HEK293 (cell line): ENCODE data around the gene ARMC12.

Experiments
- CTCF ChIA-PET: fragments of 350-600 bp; formaldehyde crosslinking; extraction: SDS; loops from one replicate; lab custom pipeline; 2021; ENCODE audit warnings: antibody characterized with exemption; lab: Yijun Ruan, JAX
- POLR2A ChIA-PET: fragments of 300-600 bp; formaldehyde crosslinking; extraction: SDS; loops from one replicate; lab custom pipeline; 2020; ENCODE audit warnings: antibody characterized with exemption, inconsistent platforms; lab: Yijun Ruan, JAX
- H3K27ac ChIP-seq: fragments of 200-500 bp; sonication (Bioruptor generic); 2 replicates; pipeline ENCODE4 v1.5.1; 2014; ENCODE audit warnings: low read depth, low read length, control low read depth, inconsistent platforms; ENCODE audit errors: extremely low read depth
- H3K36me3 ChIP-seq, 2 experiments: fragments of 200-500 bp in 1 of 2; sonication (Bioruptor generic) in 1 of 2; 1 replicate in 1 of 2; 2 replicates in 1 of 2; pipeline ENCODE4 v1.5.1; 2014 to 2017; ENCODE audit warnings: inconsistent platforms in 2 of 2, low read length in 2 of 2; ENCODE audit not compliant: control insufficient read depth in 2 of 2, insufficient read depth in 1 of 2
- H3K4me1 ChIP-seq: fragments of 200-500 bp; sonication (Bioruptor generic); 2 replicates; pipeline ENCODE4 v1.5.1; 2014; ENCODE audit warnings: mild to moderate bottlenecking, low read length, inconsistent platforms; ENCODE audit not compliant: control insufficient read depth, insufficient read depth
- H3K4me3 ChIP-seq: 2 replicates; pipeline ENCODE4 v1.5.1; 2011; ENCODE audit warnings: low read depth, mild to moderate bottlenecking, control low read depth, low read length, moderate library complexity
- H3K9me3 ChIP-seq: fragments of 200-500 bp; sonication (Bioruptor generic); 2 replicates; pipeline ENCODE4 v1.5.1; 2014; ENCODE audit warnings: low read depth, low read length, inconsistent platforms; ENCODE audit not compliant: control insufficient read depth, insufficient read depth
- BCL6B ChIP-seq: fragments of 450-650 bp; formaldehyde crosslinking; IDR thresholded peaks from 2 replicates; pipeline ENCODE4 v1.5.1; 2017; ENCODE audit warnings: missing biosample characterization, missing genetic modification characterization
- CTCF ChIP-seq: fragments of 450-650 bp; formaldehyde crosslinking; IDR thresholded peaks from 2 replicates; pipeline ENCODE4 v1.5.1; 2016; ENCODE audit warnings: missing biosample characterization, missing genetic modification characterization
- ELK4 ChIP-seq: IDR thresholded peaks from 2 replicates; pipeline ENCODE4 v1.6.1; 2011; ENCODE audit warnings: mild to moderate bottlenecking, low read depth, low read length, borderline replicate concordance
- HOXD13 ChIP-seq: sonication (generic); formaldehyde crosslinking; IDR thresholded peaks from 2 replicates; pipeline ENCODE4 v1.8.0; 2022; ENCODE audit warnings: missing genetic modification reagents, borderline replicate concordance
- IKZF3 ChIP-seq: fragments of 450-650 bp; IDR thresholded peaks from 2 replicates; pipeline ENCODE4 v1.5.0; 2018; ENCODE audit warnings: missing biosample characterization, mild to moderate bottlenecking, missing genetic modification characterization, moderate library complexity
- KLF10 ChIP-seq: fragments of 450-650 bp; IDR thresholded peaks from 2 replicates; pipeline ENCODE4 v1.5.1; 2018; ENCODE audit warnings: missing biosample characterization, mild to moderate bottlenecking, missing genetic modification characterization
- KLF9 ChIP-seq: fragments of 450-650 bp; formaldehyde crosslinking; IDR thresholded peaks from 2 replicates; pipeline ENCODE4 v1.5.1; 2016; ENCODE audit warnings: missing biosample characterization, missing genetic modification characterization, low read depth
- SP7 ChIP-seq: fragments of 450-650 bp; formaldehyde crosslinking; IDR thresholded peaks from 2 replicates; pipeline ENCODE4 v1.5.1; 2016; ENCODE audit warnings: missing biosample characterization, missing genetic modification characterization
- TRIM28 ChIP-seq: IDR thresholded peaks from 2 replicates; pipeline ENCODE4 v1.6.1; 2011; ENCODE audit warnings: low read length, control low read depth, borderline replicate concordance
- YY1 ChIP-seq: fragments of 450-650 bp; formaldehyde crosslinking; IDR thresholded peaks from 2 replicates; pipeline ENCODE4 v1.5.1; 2018; ENCODE audit warnings: missing biosample characterization, missing genetic modification characterization
- ZBTB8A ChIP-seq: fragments of 450-650 bp; formaldehyde crosslinking; IDR thresholded peaks from 2 replicates; pipeline ENCODE4 v1.5.1; 2016; ENCODE audit warnings: missing biosample characterization, missing genetic modification characterization
- ZFP69B ChIP-seq: fragments of 450-650 bp; formaldehyde crosslinking; IDR thresholded peaks from 2 replicates; pipeline ENCODE4 v1.5.1; 2016; ENCODE audit warnings: missing biosample characterization, missing genetic modification characterization
- ZNF132 ChIP-seq: fragments of 450-650 bp; formaldehyde crosslinking; IDR thresholded peaks from 2 replicates; pipeline ENCODE4 v1.5.1; 2017; ENCODE audit warnings: missing biosample characterization, missing genetic modification characterization, borderline replicate concordance
- ZNF169 ChIP-seq: fragments of 450-650 bp; formaldehyde crosslinking; IDR thresholded peaks from 2 replicates; pipeline ENCODE4 v1.5.1; 2016; ENCODE audit warnings: missing biosample characterization, missing genetic modification characterization
- ZNF19 ChIP-seq: fragments of 450-650 bp; formaldehyde crosslinking; IDR thresholded peaks from 2 replicates; pipeline ENCODE4; 2016; ENCODE audit warnings: missing biosample characterization, missing genetic modification characterization, low read depth
- ZNF335 ChIP-seq: fragments of 450-650 bp; formaldehyde crosslinking; conservative IDR thresholded peaks from 2 replicates; pipeline ENCODE4 v1.5.1; 2016; ENCODE audit warnings: missing biosample characterization, missing genetic modification characterization
- ZNF341 ChIP-seq: fragments of 450-650 bp; formaldehyde crosslinking; IDR thresholded peaks from 2 replicates; pipeline ENCODE4; 2016; ENCODE audit warnings: low read depth, missing biosample characterization, missing genetic modification characterization
- ZNF391 ChIP-seq: fragments of 450-650 bp; formaldehyde crosslinking; IDR thresholded peaks from 2 replicates; pipeline ENCODE4 v1.5.1; 2016; ENCODE audit warnings: low read depth, missing biosample characterization, missing genetic modification characterization, borderline replicate concordance
- ZNF530 ChIP-seq: fragments of 450-650 bp; formaldehyde crosslinking; IDR thresholded peaks from 2 replicates; pipeline ENCODE4 v1.5.1; 2016; ENCODE audit warnings: low read depth, missing biosample characterization, missing genetic modification characterization
- ZNF610 ChIP-seq: fragments of 450-650 bp; formaldehyde crosslinking; IDR thresholded peaks from 2 replicates; pipeline ENCODE4 v1.5.1; 2016; ENCODE audit warnings: missing biosample characterization, missing genetic modification characterization, borderline replicate concordance
- ZNF645 ChIP-seq: fragments of 450-650 bp; formaldehyde crosslinking; IDR thresholded peaks from 2 replicates; pipeline ENCODE4; 2016; ENCODE audit warnings: missing biosample characterization, missing genetic modification characterization
- ZNF660 ChIP-seq: fragments of 450-650 bp; IDR thresholded peaks from 2 replicates; pipeline ENCODE4 v1.5.1; 2018; ENCODE audit warnings: missing biosample characterization, mild to moderate bottlenecking, missing genetic modification characterization
- ZNF692 ChIP-seq: fragments of 450-650 bp; formaldehyde crosslinking; IDR thresholded peaks from 2 replicates; pipeline ENCODE4 v1.5.1; 2016; ENCODE audit warnings: missing biosample characterization, missing genetic modification characterization
- ZNF792 ChIP-seq: fragments of 450-650 bp; formaldehyde crosslinking; IDR thresholded peaks from 2 replicates; pipeline ENCODE4 v1.5.1; 2016; ENCODE audit warnings: missing biosample characterization, missing genetic modification characterization
- ZSCAN23 ChIP-seq: fragments of 450-650 bp; formaldehyde crosslinking; IDR thresholded peaks from 2 replicates; pipeline ENCODE4 v1.5.1; 2016; ENCODE audit warnings: missing biosample characterization, missing genetic modification characterization
- ZSCAN30 ChIP-seq: fragments of 450-650 bp; IDR thresholded peaks from 2 replicates; pipeline ENCODE4 v1.5.1; 2018; ENCODE audit warnings: missing biosample characterization, mild to moderate bottlenecking, missing genetic modification characterization, moderate library complexity

ARMC12 gene

GRCh38 chr6:35735452-35735851 lies 1.4 kb upstream of the ARMC12 start:
- POLR2A ChIA-PET = interaction anchor here (0.9 kb wide), 1 partner anchor 153 kb away, joined by 3 read pairs; no protein-coding TSS in a partner anchor
- peaks cover 8% of the 10 kb centered on the region for H3K4me1 ChIP-seq
- CTCF ChIA-PET = interaction anchor here (0.6 to 6.6 kb wide), 31 partner anchors 9 to 421 kb away, joined by 3 to 258 read pairs (median 11); partner anchors contain the start of gene TEAD3
- TF ChIP-seq IKZF3 (tag by site-specific recombination) (no peak), ZNF341 (tag by site-specific recombination) (no peak), ZSCAN30 (tag by site-specific recombination) (no peak), ZNF792 (tag by site-specific recombination) (no peak), KLF9 (tag by site-specific recombination) (peak; percentile 53; the same call in 1 of the 2 replicates)
- H3K27ac ChIP-seq = no peak overlapping the region
- H3K9me3 ChIP-seq = no peaks in the 10 kb centered on the region
- H3K4me3 ChIP-seq = no peak overlapping the region
- H3K36me3 ChIP-seq = no peaks in the 10 kb centered on the region

GRCh38 chr6:35736253-35736894 lies 458 bp upstream of the ARMC12 start:
- H3K27ac ChIP-seq = no peak overlapping the region
- TF ChIP-seq ZNF169 (tag by site-specific recombination) (no peak), ZNF132 (tag by site-specific recombination) (no peak), ZNF530 (tag by site-specific recombination) (no peak), SP7 (tag by site-specific recombination) (0 out of 2 replicates have a peak, but pooled peaks have one; percentile 24), YY1 (tag by site-specific recombination) (no peak), ZFP69B (no peak), ZBTB8A (tag by site-specific recombination) (peak; percentile 46), TRIM28 (no peak), ZNF692 (tag by site-specific recombination) (0 out of 2 replicates have a peak, but pooled peaks have one; percentile 20), ZNF335 (tag by site-specific recombination) (peak; percentile 82), CTCF (peak; percentile 74), HOXD13 (CRISPR knock-in tag) (no peak), ZNF610 (tag by site-specific recombination) (no peak), KLF10 (tag by site-specific recombination) (0 out of 2 replicates have a peak, but pooled peaks have one; percentile 29), ZNF19 (tag by site-specific recombination) (no peak), ZNF660 (tag by site-specific recombination) (peak; percentile 47; the same call in 1 of the 2 replicates), BCL6B (no peak), ELK4 (no peak), ZNF645 (tag by site-specific recombination) (no peak), ZSCAN23 (tag by site-specific recombination) (no peak), ZNF391 (tag by site-specific recombination) (no peak)

More at GRCh38 chr6:35736253-35736894, 458 bp upstream of the ARMC12 start:
- Histone ChIP-seq H3K9me3 (no peaks in the 10 kb centered on the region), H3K36me3 (no peaks in the 10 kb centered on the region), H3K4me1 (peaks cover 5% of the 10 kb centered on the region), H3K4me3 (no peak overlapping the region)
- CTCF ChIA-PET = interaction anchor here (0.5 to 6.6 kb wide), 73 partner anchors 10 to 441 kb away, joined by 3 to 258 read pairs (median 5); partner anchors contain the start of genes DEF6 and TEAD3
- POLR2A ChIA-PET = interaction anchor here (0.6 to 1.0 kb wide), 7 partner anchors 8 to 265 kb away, joined by 3 to 9 read pairs (median 3); no protein-coding TSS in a partner anchor
